ENCODE measurements around the gene TRIM50. TPM values are rescaled to one million over a fixed set of nuclear protein-coding genes. Genes with fewer than 3 reads are reported as not detected.
A peak's percentile ranks its signal among the peaks of the same experiment; 100 is the strongest.

Gene TRIM50
- polyA plus RNA-seq, 1 donor from 2014 or later, result not detected

- TF ChIP-seq RAD21 (conservative IDR thresholded peaks at IDR 0.05) (peak; percentile 17), MXI1 (conservative IDR thresholded peaks at IDR 0.05; ENCODE audit: poor library complexity, severe bottlenecking) (no peak), REST (IDR thresholded peaks at IDR 0.05; ENCODE audit: borderline replicate concordance) (no peak), CTCF (IDR thresholded peaks at IDR 0.05; ENCODE audit: poor library complexity, severe bottlenecking) (peak; percentile 26), EP300 (conservative IDR thresholded peaks at IDR 0.05; ENCODE audit: poor library complexity, severe bottlenecking) (no peak), SMC3 (conservative IDR thresholded peaks at IDR 0.05; ENCODE audit: poor library complexity) (peak; percentile 20)
- no peaks in the 10 kb centered on the region for H3K79me2 ChIP-seq (replicated peaks; ENCODE audit: insufficient read depth, low read length)
- H3K36me3 ChIP-seq (ENCODE audit: insufficient read depth, low read length), result no peaks in the 10 kb centered on the region
- no peaks in the 10 kb centered on the region for H4K20me1 ChIP-seq (ENCODE audit: insufficient read depth)
- no peak overlapping the region for H3K4me2 ChIP-seq (ENCODE audit: low read length)
- no peaks in the 10 kb centered on the region for H3K9me2 ChIP-seq (ENCODE audit: insufficient read depth, low read length)
- H3K9ac ChIP-seq (ENCODE audit: low read length), result no peak overlapping the region
- H3K27ac ChIP-seq (ENCODE audit: low read length), result no peak overlapping the region
- H3F3A ChIP-seq (ENCODE audit: insufficient read depth, low read length, poor library complexity, severe bottlenecking), result no peaks in the 10 kb centered on the region
- no peak overlapping the region for H3K4me3 ChIP-seq (ENCODE audit: low read length)
- no peaks in the 10 kb centered on the region for H3K9me3 ChIP-seq (ENCODE audit: low read length)
- H3K27me3 ChIP-seq (ENCODE audit: insufficient read depth, low read depth, low read length), result no peaks in the 10 kb centered on the region
- no peak overlapping the region for H2AFZ ChIP-seq (ENCODE audit: low read depth, low read length)
These were observed 14.8 kb upstream of the TRIM50 start for GRCh38 chr7:73342645-73343044.

GRCh38 chr7:73341877-73342276, 14.0 kb upstream of the TRIM50 start:
- Histone ChIP-seq H4K20me1 (ENCODE audit: insufficient read depth) (no peaks in the 10 kb centered on the region), H3K27me3 (ENCODE audit: insufficient read depth, low read depth, low read length) (no peaks in the 10 kb centered on the region), H3K9ac (ENCODE audit: low read length) (no peak overlapping the region), H3K9me3 (ENCODE audit: low read length) (no peaks in the 10 kb centered on the region), H2AFZ (ENCODE audit: low read depth, low read length) (no peak overlapping the region), H3K4me3 (ENCODE audit: low read length) (no peak overlapping the region), H3K9me2 (ENCODE audit: insufficient read depth, low read length) (no peaks in the 10 kb centered on the region), H3K4me2 (ENCODE audit: low read length) (no peak overlapping the region), H3F3A (ENCODE audit: insufficient read depth, low read length, poor library complexity, severe bottlenecking) (no peaks in the 10 kb centered on the region), H3K36me3 (ENCODE audit: insufficient read depth, low read length) (no peaks in the 10 kb centered on the region), H3K27ac (ENCODE audit: low read length) (no peak overlapping the region), H3K79me2 (replicated peaks; ENCODE audit: insufficient read depth, low read length) (no peaks in the 10 kb centered on the region)
- TF ChIP-seq TAF1 (IDR thresholded peaks at IDR 0.05; ENCODE audit: low read depth) (no peak), POLR2AphosphoS5 (IDR thresholded peaks at IDR 0.05) (no peak)

- Histone ChIP-seq H3K4me2 (ENCODE audit: low read length) (no peak overlapping the region), H3F3A (ENCODE audit: insufficient read depth, low read length, poor library complexity, severe bottlenecking) (no peaks in the 10 kb centered on the region), H3K9me2 (ENCODE audit: insufficient read depth, low read length) (no peaks in the 10 kb centered on the region), H3K9me3 (ENCODE audit: low read length) (no peaks in the 10 kb centered on the region), H3K4me3 (ENCODE audit: low read length) (no peak overlapping the region), H3K36me3 (ENCODE audit: insufficient read depth, low read length) (no peaks in the 10 kb centered on the region), H2AFZ (ENCODE audit: low read depth, low read length) (no peak overlapping the region), H3K9ac (ENCODE audit: low read length) (no peak overlapping the region), H3K79me2 (replicated peaks; ENCODE audit: insufficient read depth, low read length) (no peaks in the 10 kb centered on the region), H3K27me3 (ENCODE audit: insufficient read depth, low read depth, low read length) (no peaks in the 10 kb centered on the region), H3K27ac (ENCODE audit: low read length) (no peak overlapping the region), H4K20me1 (ENCODE audit: insufficient read depth) (no peaks in the 10 kb centered on the region)
- no peak for TF ChIP-seq EP300 (conservative IDR thresholded peaks at IDR 0.05; ENCODE audit: poor library complexity, severe bottlenecking)
- no peak for TF ChIP-seq EZH2 (IDR thresholded peaks at IDR 0.05; ENCODE audit: borderline replicate concordance, insufficient read depth, low read length, poor library complexity, severe bottlenecking)
- no peak for TF ChIP-seq CTCF (IDR thresholded peaks at IDR 0.05; ENCODE audit: poor library complexity, severe bottlenecking)
- no peak for TF ChIP-seq TAF1 (IDR thresholded peaks at IDR 0.05; ENCODE audit: low read depth)
- no peak for TF ChIP-seq POLR2AphosphoS5 (IDR thresholded peaks at IDR 0.05)
- no peak for TF ChIP-seq REST (IDR thresholded peaks at IDR 0.05; ENCODE audit: borderline replicate concordance)
- no peak for TF ChIP-seq SMC3 (conservative IDR thresholded peaks at IDR 0.05; ENCODE audit: poor library complexity)
- no peak for TF ChIP-seq MXI1 (conservative IDR thresholded peaks at IDR 0.05; ENCODE audit: poor library complexity, severe bottlenecking)
- TF ChIP-seq RAD21 (conservative IDR thresholded peaks at IDR 0.05), result no peak
These were observed 12.6 kb upstream of the TRIM50 start for GRCh38 chr7:73340514-73340913.
